Measurements from ENCODE around the gene TFPI.

The TFPI gene

DNA sequence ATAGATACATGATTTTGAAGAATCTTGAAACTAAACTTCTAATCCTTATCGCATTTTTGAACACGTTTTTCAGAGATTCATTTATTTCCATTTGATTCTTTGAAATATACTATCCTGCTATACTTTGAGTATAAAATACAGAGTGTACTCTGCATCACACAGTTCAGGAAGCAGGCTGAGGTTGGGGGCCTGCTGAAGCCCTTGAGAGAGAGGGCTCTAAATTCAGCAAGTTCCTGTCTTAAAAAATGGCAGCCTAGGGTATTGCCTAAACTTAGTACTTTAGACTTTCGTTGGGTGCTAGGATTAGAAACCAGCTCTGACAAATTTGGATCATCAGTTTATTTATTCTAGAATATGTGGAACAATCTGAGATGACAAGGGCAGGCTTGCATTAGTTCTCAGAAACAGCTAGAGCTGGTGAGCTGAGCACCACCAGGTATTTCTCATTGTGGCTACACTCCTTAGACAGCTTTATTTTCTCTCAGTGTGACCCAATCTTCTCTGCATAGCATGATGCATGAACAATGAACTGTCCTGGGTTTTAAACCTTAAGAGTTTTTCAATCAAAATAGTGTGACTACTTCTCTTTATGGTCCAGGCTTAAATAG, 49.1 kb downstream of the TFPI start:
- Histone ChIP-seq H3K4me1 (peaks cover 2% of the 10 kb centered on the region), H3K27ac (no peak overlapping the region), H3K79me2 (no peaks in the 10 kb centered on the region), H3K9me3 (ENCODE audit: control insufficient read depth, low read length) (no peaks in the 10 kb centered on the region), H3K36me3 (ENCODE audit: control insufficient read depth, insufficient read depth, low read length) (no peaks in the 10 kb centered on the region), H3K27me3 (ENCODE audit: control insufficient read depth, insufficient read depth, low read length) (no peaks in the 10 kb centered on the region), H3K4me3 (ENCODE audit: low read depth, low read length) (no peak overlapping the region), H3K4me2 (ENCODE audit: low read length) (no peak overlapping the region), H2AFZ (no peak overlapping the region), H3K9ac (no peak overlapping the region)
- TF ChIP-seq, protein P1, sequence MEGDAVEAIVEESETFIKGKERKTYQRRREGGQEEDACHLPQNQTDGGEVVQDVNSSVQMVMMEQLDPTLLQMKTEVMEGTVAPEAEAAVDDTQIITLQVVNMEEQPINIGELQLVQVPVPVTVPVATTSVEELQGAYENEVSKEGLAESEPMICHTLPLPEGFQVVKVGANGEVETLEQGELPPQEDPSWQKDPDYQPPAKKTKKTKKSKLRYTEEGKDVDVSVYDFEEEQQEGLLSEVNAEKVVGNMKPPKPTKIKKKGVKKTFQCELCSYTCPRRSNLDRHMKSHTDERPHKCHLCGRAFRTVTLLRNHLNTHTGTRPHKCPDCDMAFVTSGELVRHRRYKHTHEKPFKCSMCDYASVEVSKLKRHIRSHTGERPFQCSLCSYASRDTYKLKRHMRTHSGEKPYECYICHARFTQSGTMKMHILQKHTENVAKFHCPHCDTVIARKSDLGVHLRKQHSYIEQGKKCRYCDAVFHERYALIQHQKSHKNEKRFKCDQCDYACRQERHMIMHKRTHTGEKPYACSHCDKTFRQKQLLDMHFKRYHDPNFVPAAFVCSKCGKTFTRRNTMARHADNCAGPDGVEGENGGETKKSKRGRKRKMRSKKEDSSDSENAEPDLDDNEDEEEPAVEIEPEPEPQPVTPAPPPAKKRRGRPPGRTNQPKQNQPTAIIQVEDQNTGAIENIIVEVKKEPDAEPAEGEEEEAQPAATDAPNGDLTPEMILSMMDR (IDR thresholded peaks at IDR 0.05): no peak

DNA sequence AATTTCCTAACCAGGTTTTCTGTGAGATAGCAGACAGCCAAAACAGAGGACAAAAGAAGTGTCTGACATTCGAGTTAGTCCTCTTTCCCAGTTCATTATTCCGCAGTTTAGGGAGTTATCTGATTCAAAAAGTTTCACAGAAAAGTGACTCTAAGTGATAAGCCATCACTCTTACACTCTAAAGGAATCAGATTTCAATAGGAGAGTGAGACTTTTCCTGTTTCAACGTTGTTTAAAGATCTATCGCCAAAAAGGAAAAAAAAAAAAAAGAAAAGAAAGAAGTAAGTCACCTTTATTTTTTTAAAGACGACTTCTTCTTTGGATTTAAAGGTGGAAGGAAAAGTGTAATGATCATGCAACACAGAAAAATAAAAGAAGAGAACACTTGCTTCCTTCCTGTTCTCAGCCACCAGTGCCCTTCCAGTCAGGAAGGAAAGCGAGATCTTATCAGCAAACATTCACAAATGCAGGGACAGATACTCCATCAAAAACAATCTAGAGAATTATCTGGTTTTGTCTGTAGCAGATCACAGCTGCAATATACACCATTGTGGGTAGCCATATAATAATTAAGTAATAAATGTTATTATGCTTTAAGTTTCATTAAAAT, 49.8 kb downstream of the TFPI start:
- peak overlapping the region; percentile 51 for H3K4me2 ChIP-seq (ENCODE audit: low read length)
- H3K4me1 ChIP-seq: no peaks in the 10 kb centered on the region
- no peaks in the 10 kb centered on the region for H3K27me3 ChIP-seq (ENCODE audit: control insufficient read depth, insufficient read depth, low read length)
- H3K27ac ChIP-seq: no peak overlapping the region
- H3K9me3 ChIP-seq (ENCODE audit: control insufficient read depth, low read length): no peaks in the 10 kb centered on the region
- no peaks in the 10 kb centered on the region for H3K79me2 ChIP-seq
- no peak overlapping the region for H3K9ac ChIP-seq
- peak overlapping the region; percentile 31 for H3K4me3 ChIP-seq (ENCODE audit: low read depth, low read length)
- TF ChIP-seq, protein P1 (IDR thresholded peaks at IDR 0.05): no peak
- H3K36me3 ChIP-seq (ENCODE audit: control insufficient read depth, insufficient read depth, low read length): no peaks in the 10 kb centered on the region
- H2AFZ ChIP-seq: no peak overlapping the region

DNA sequence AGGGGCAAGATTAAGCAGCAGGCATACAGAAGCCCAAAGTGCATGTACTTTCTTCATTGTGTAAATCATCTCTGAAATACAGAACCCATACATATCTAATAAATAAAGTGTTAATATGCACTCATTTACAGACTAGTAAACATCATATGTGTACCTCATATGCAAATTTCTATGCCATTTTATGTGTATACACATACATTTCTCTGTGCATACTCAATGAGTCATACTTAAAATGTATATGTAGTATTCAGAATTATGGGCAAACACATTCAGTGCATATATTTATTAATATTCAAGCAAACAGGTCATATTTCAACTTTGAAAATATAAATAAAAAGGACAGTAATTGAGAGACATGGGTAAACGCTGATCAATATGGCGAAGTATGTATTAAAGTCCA, 50.5 kb downstream of the TFPI start:
- no peak overlapping the region for H3K27ac ChIP-seq
- no peaks in the 10 kb centered on the region for H3K9me3 ChIP-seq (ENCODE audit: control insufficient read depth, low read length)
- no peaks in the 10 kb centered on the region for H3K4me1 ChIP-seq
- no peak overlapping the region for H3K4me3 ChIP-seq (ENCODE audit: low read depth, low read length)
- no peak overlapping the region for H3K9ac ChIP-seq
- no peaks in the 10 kb centered on the region for H3K79me2 ChIP-seq
- H2AFZ ChIP-seq: no peak overlapping the region
- no peaks in the 10 kb centered on the region for H3K27me3 ChIP-seq (ENCODE audit: control insufficient read depth, insufficient read depth, low read length)
- no peaks in the 10 kb centered on the region for H3K36me3 ChIP-seq (ENCODE audit: control insufficient read depth, insufficient read depth, low read length)
- no peak overlapping the region for H3K4me2 ChIP-seq (ENCODE audit: low read length)
- TF ChIP-seq, protein P1 (IDR thresholded peaks at IDR 0.05): no peak

DNA sequence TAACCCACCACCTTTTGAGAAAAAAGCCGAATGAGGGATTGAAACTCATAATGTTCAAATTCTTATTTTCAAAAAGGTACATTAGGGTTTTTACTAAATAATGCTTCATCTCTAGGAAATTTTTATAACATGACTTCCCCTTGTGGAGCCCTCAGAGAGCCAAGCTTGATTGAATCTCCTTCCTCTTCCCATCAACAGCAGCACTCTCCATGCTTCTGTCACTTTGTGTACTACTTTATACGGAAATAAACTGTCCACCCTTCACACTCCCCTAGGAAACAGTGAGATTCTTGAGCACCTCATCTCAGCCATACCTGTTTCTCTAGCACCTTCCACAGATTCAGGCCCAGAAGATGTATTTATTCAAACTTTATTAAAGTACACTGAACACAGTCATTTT, 51.8 kb downstream of the TFPI start:
- Histone ChIP-seq H3K4me3 (ENCODE audit: low read depth, low read length) (no peak overlapping the region), H3K79me2 (no peaks in the 10 kb centered on the region), H3K27me3 (ENCODE audit: control insufficient read depth, insufficient read depth, low read length) (no peaks in the 10 kb centered on the region), H3K4me1 (no peaks in the 10 kb centered on the region), H2AFZ (no peak overlapping the region), H3K4me2 (ENCODE audit: low read length) (no peak overlapping the region), H3K9me3 (ENCODE audit: control insufficient read depth, low read length) (no peaks in the 10 kb centered on the region), H3K9ac (no peak overlapping the region), H3K36me3 (ENCODE audit: control insufficient read depth, insufficient read depth, low read length) (no peaks in the 10 kb centered on the region), H3K27ac (no peak overlapping the region)
- TF ChIP-seq, protein P1 (IDR thresholded peaks at IDR 0.05): no peak
